Right lobe of liver (tissue), 4 donors: ENCODE data around the gene ABCC5.

ENCODE experiments used
- CTCF ChIP-seq, 4 donors: fragments of 200-600 bp in 3 of 4; fragments of 450-650 bp in 1 of 4; IDR thresholded peaks; one replicate each; pipeline versions ENCODE4 v1.5.1 to v1.8.0; 2016 to 2022; ENCODE audit warnings: antibody characterized with exemption in 4 of 4, mild to moderate bottlenecking in 2 of 4
- POLR2A ChIP-seq: fragments of 450-650 bp; IDR thresholded peaks from one replicate; pipeline ENCODE4 v1.6.1; 2017; ENCODE audit warnings: antibody characterized with exemption, mild to moderate bottlenecking
- donor health status: DM: no; HTN: no; CAD: no.
- donor health status: DM: no; HTN: no; CAD: no.
- donor health status: DM: no; HTN: yes; CAD: no.

DNA sequence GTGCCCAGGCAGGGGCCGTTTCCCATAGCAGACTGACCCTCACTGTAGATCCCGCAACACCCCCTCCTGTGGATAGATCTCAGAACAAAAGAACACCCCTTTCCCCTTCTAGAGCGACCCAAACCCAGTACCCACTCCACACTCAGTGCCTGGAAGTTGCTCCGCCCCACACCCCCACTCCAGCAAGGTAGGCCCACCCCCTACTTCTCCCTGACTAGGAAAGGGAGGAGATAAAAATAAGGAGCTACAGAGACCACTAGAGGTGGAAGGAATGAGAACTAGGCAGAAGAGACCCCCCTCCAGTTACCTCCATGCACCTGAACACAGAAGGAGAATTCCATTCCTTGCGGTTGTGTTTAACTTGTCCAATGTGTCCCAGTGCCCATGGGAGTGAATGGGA, 102.8 kb downstream of the ABCC5 start:
- no peak for TF ChIP-seq CTCF (IDR thresholded peaks at IDR 0.05)
- TF ChIP-seq POLR2A: no peak
